Endothelial cell of umbilical vein (primary cell): ENCODE measurements around the gene RTCA.
"Not testable (repeated sequence)": the region's sequence is repeated elsewhere in the genome, so short reads cannot be mapped to it uniquely, and the experiment has no call there.

Experiments
- EZH2 ChIP-seq: IDR thresholded peaks from 2 replicates; pipeline ENCODE4 v1.6.1; 2012; ENCODE audit warnings: borderline replicate concordance, low read depth, mild to moderate bottlenecking, moderate library complexity, low read length, inconsistent platforms; ENCODE audit not compliant: severe bottlenecking
- JUN ChIP-seq: IDR thresholded peaks from 2 replicates; pipeline ENCODE4 v1.6.1; 2011; ENCODE audit warnings: borderline replicate concordance, low read depth; ENCODE audit not compliant: insufficient read length, insufficient read depth
- POLR2A ChIP-seq: IDR thresholded peaks from 2 replicates; pipeline ENCODE4 v1.6.1; 2012; ENCODE audit warnings: low read depth, mild to moderate bottlenecking, control low read depth, low read length
- POLR2AphosphoS5 ChIP-seq: IDR thresholded peaks from 2 replicates; pipeline ENCODE4 v1.6.1; 2012; ENCODE audit warnings: low read depth, mild to moderate bottlenecking, control low read depth, low read length, moderate library complexity; ENCODE audit not compliant: insufficient read depth
- TF ChIP-seq, protein P1 (sequence below): IDR thresholded peaks from 2 replicates; pipeline ENCODE4 v1.6.1; 2011; ENCODE audit not compliant: insufficient read depth, insufficient read length
- TF ChIP-seq, protein P2 (sequence below), 2 donors: IDR thresholded peaks; 1 replicate in 1 of 2; 2 replicates in 1 of 2; pipeline ENCODE4 v1.5.1; 2011; ENCODE audit warnings: low read length in 2 of 2, mild to moderate bottlenecking in 2 of 2, moderate library complexity in 2 of 2, control low read depth in 1 of 2, inconsistent platforms in 1 of 2, low read depth in 1 of 2; ENCODE audit not compliant: insufficient read depth in 1 of 2; ENCODE audit errors: extremely low read depth in 1 of 2

- TF ChIP-seq, protein P1, sequence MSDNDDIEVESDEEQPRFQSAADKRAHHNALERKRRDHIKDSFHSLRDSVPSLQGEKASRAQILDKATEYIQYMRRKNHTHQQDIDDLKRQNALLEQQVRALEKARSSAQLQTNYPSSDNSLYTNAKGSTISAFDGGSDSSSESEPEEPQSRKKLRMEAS, result not testable (repeated sequence)
- TF ChIP-seq, protein P2, sequence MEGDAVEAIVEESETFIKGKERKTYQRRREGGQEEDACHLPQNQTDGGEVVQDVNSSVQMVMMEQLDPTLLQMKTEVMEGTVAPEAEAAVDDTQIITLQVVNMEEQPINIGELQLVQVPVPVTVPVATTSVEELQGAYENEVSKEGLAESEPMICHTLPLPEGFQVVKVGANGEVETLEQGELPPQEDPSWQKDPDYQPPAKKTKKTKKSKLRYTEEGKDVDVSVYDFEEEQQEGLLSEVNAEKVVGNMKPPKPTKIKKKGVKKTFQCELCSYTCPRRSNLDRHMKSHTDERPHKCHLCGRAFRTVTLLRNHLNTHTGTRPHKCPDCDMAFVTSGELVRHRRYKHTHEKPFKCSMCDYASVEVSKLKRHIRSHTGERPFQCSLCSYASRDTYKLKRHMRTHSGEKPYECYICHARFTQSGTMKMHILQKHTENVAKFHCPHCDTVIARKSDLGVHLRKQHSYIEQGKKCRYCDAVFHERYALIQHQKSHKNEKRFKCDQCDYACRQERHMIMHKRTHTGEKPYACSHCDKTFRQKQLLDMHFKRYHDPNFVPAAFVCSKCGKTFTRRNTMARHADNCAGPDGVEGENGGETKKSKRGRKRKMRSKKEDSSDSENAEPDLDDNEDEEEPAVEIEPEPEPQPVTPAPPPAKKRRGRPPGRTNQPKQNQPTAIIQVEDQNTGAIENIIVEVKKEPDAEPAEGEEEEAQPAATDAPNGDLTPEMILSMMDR (IDR thresholded peaks at IDR 0.05; ENCODE audit: extremely low read depth in 1 of 2, insufficient read depth in 1 of 2, low read depth in 1 of 2, low read length in 2 of 2), result not testable (repeated sequence)
- TF ChIP-seq POLR2A, JUN, EZH2, POLR2AphosphoS5: not testable (repeated sequence)
Measured at GRCh38 chr1:100264081-100264480, 1.9 kb upstream of the RTCA start.
